HG03060 (cell line): ENCODE results near the gene CCNH.

Experiments used
- ATAC-seq: cut with Tn5 transposase; IDR thresholded peaks from one replicate; pipeline ENCODE4 v1.9.1; 2021; ENCODE audit warnings: low read depth, moderate number of reproducible peaks; ENCODE audit not compliant: unreplicated experiment

CCNH gene

GRCh38 chr5:87404359-87404758 is 8.4 kb downstream of the CCNH start:
- no peak for ATAC-seq

- ATAC-seq = no peak
Observed at GRCh38 chr5:87403899-87404298, 8.8 kb downstream of the CCNH start.

GRCh38 chr5:87403409-87403808 is 9.3 kb downstream of the CCNH start:
- no peak for ATAC-seq

GRCh38 chr5:87401626-87402025 is 11.1 kb downstream of the CCNH start:
- ATAC-seq = no peak

GRCh38 chr5:87400305-87400899 is 12.3 kb downstream of the CCNH start:
- peak; percentile 87 for ATAC-seq

- no peak for ATAC-seq
Observed at GRCh38 chr5:87399720-87400119, 13.0 kb downstream of the CCNH start.

GRCh38 chr5:87398981-87399614 is 13.6 kb downstream of the CCNH start:
- ATAC-seq = no peak

GRCh38 chr5:87394411-87395165 is 18.1 kb downstream of the CCNH start:
- ATAC-seq = no peak

GRCh38 chr5:87393331-87393730 is 19.4 kb downstream of the CCNH start:
- no peak for ATAC-seq

- no peak for ATAC-seq
Observed at GRCh38 chr5:87392801-87393200, 19.9 kb downstream of the CCNH start.

GRCh38 chr5:87392170-87392569 is 20.6 kb downstream of the CCNH start:
- ATAC-seq = no peak

GRCh38 chr5:87390576-87391199 is 22.0 kb downstream of the CCNH start:
- no peak for ATAC-seq

GRCh38 chr5:87390075-87390474 is 22.7 kb downstream of the CCNH start:
- no peak for ATAC-seq

GRCh38 chr5:87389296-87390034 is 23.3 kb downstream of the CCNH start:
- ATAC-seq = no peak

- ATAC-seq = no peak
Observed at GRCh38 chr5:87388129-87388528, 24.6 kb downstream of the CCNH start.

GRCh38 chr5:87385802-87386201 is 26.9 kb downstream of the CCNH start:
- ATAC-seq = no peak

GRCh38 chr5:87383216-87383615 is 29.5 kb downstream of the CCNH start:
- ATAC-seq = no peak

- no peak for ATAC-seq
Observed at GRCh38 chr5:87382224-87382623, 30.5 kb downstream of the CCNH start.

GRCh38 chr5:87372705-87373104 is 40.0 kb downstream of the CCNH start:
- no peak for ATAC-seq

GRCh38 chr5:87369431-87369830 is 43.3 kb downstream of the CCNH start:
- ATAC-seq = no peak

- ATAC-seq = no peak
Observed at GRCh38 chr5:87368601-87369000, 44.1 kb downstream of the CCNH start.
